Spleen (tissue), 7 donors: Measurements from ENCODE around the gene PLA2G4B.

Experiments used
- CTCF ChIP-seq, 11 experiments: fragments of 200-600 bp in 7 of 11; fragments of 450-650 bp in 4 of 11; sonication (generic) in 4 of 11; IDR thresholded peaks in 8 of 11; conservative IDR thresholded peaks in 3 of 11; 1 replicate in 7 of 11; 2 replicates in 4 of 11; pipeline versions ENCODE4 v1.4.0 to v1.8.0; 2016 to 2021; ENCODE audit warnings: antibody characterized with exemption in 11 of 11, inconsistent platforms in 4 of 11, mild to moderate bottlenecking in 1 of 11
- POLR2A ChIP-seq, 3 donors: fragments of 450-650 bp; IDR thresholded peaks; one replicate each; pipeline ENCODE4 v1.5.1; 2017; ENCODE audit warnings: antibody characterized with exemption in 3 of 3, mild to moderate bottlenecking in 1 of 3
- donor health status: DM: no; HTN: no; CAD: no; lungs with moderate emphysema.
- donor health status: DM: no; HTN: no; CAD: no.
- donor health status: DM: no; HTN: no; CAD: no.

DNA sequence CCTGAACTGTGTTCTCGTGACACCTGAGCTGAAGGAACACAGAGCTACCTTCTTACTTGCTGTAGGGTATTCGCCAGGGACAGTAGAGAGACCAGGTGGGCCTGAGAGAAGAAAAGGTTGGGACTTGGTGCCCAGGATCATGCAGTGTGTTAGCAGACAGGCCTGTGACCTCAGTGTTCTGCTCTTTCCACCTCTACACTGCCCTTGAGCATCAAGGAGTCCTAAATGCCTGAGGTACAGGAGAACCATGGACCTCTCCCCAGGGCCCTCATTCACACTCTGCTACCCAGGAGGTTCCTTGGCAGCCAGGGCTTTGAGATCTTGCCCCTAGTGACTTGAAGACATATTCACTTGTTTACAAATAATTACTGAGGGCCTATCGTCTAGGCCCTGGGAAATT lies 32.9 kb upstream of the PLA2G4B start:
- TF ChIP-seq POLR2A (IDR thresholded peaks at IDR 0.05) (no peak), CTCF (IDR thresholded peaks at IDR 0.05 in 8 of 11, conservative IDR thresholded peaks at IDR 0.05 in 3 of 11) (no peak)
